Measurements from ENCODE around the gene TADA3.
"Not testable (repeated sequence)": the region's sequence is repeated elsewhere in the genome, so short reads cannot be mapped to it uniquely, and the experiment has no call there.

Gene TADA3

DNA sequence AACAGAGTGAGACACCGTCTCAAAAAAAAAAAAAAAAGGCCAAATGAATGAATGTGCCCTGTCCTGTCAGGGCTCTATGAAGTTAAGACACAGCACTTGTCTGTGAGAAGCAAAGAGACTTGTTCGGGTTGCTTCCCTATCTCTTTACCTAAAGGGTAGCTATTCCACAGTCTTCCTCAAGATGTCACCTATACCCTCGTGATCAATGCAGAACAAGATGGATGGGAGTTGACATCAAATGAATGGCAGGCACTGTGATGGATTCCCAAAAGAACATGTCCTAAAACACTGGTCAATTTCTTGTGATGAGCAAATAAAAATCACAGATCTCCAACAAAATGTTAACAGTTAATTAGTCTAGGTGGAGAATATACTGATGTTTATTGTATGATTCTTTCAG lies 9.5 kb downstream of the TADA3 start:
- DNase-seq: no peak

DNA sequence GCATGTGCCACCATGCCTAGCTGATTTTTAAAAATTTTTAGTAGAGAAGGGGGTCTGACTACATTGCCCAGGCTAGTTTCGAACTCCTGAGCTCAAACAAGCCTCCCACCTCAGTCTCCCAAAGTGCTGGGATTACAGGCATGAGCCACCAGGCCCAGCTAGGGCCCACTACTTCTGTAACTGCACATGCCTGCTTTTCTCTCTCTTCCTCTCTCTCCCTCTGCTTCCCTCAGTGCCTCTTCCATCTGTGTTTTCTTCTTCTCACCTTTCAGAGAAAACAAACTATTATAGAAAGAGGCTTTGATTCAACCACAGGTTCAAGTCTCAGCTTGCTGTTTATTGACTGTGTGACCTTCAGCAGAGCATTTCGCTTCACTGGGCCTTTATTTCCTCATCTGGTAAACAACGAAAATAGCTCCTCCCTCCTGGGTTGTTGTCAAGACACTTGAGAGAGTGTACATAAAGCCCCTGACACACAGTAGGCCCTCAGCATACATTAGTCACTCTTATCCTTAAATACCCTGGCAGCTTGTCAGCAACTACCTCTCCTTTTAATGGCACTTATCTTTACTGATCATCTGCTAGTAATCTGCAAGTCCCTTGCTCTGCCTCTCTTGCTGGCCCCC lies 10.2 kb downstream of the TADA3 start:
- no peak for DNase-seq

DNA sequence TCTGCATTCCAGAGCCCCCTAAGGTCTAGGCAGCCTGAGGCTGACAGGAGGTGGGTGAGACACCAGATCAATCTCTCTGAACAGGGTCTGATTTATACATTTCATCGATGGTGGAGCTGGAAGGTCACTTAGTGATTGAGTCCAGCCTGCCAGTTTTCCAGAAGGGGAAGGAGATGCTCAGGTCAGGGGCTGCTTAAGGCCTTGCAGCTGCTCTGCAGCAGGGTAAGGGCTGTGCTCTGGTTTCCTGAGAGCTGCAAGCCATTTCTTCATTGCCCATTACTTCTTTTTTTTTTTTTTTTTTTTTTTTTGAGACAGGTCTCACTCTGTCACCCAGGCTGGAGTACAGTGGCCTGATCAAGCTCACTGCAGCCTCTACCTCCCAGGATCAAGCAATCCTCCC lies 10.7 kb downstream of the TADA3 start:
- no peak for DNase-seq

DNA sequence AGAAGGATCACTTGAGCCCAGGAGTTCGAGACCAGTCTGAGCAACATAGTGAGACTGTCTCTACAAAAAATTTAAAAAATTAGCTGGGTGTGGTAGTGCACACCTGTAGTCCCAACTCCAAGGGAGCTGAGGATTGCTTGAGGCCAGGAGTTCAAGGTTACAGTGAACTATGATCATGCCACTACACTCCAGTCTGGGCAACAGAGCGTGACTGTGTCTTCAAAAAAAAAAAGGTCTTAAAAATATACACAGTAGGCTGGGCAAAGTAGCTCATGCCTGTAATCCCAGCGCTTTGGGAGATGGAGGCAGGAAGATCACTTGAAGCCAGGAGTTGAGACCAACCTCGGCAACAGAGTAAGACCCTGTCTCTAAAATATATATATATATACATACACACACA lies 11.4 kb downstream of the TADA3 start:
- DNase-seq: no peak

DNA sequence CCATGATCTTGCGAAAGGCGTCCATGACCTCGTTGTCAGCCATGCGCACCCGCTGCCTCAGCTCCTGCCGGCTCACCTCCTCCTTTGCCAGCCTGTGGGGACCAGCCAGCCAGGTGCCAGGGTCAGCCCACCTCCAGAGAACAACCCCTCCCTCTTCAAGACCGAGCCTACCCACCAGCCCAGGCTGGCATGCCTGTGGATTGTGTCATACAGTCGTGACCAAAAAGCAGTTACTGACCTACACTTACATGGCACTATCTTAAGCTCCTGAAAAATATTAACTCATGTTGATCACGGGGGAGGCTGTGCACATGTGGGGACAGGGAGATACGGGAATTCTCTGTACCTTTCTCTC lies 11.8 kb downstream of the TADA3 start:
- no peak for DNase-seq

DNA sequence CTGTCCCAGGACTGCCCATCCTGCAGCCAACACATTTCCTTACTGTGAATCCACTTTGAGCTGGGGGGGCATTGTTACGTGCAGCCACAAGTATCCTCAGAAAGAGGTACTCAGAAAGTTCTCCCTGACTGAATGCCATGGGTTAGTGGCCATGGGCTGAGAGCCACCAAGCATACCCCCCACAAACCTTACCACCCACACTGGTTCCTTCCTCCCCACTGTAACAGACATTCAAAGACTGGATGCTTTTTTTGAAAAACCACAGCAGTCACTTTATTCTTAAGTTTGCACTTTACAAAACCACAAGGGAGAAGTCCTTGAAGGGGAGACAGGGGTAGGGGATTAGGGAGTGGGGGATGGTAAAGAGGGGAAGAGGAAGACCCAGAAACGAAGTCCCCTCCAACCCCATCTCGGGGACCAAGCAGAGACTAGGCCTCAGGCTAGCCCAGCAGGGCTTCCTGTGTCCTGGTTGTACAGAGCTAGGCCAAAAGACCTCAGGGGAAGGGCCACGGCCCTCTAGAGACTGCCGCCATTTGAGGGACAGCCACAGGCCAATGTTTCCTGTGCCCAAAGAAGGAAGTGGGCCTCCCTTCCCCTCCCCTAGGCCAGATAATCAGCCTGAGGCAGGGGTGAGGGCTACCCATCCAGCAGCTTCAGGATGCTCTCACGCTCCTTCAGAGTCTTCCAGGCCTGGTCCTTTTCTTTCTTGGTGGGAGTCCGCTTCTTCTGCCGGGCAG lies 12.4 kb downstream of the TADA3 start:
- no peak for DNase-seq

DNA sequence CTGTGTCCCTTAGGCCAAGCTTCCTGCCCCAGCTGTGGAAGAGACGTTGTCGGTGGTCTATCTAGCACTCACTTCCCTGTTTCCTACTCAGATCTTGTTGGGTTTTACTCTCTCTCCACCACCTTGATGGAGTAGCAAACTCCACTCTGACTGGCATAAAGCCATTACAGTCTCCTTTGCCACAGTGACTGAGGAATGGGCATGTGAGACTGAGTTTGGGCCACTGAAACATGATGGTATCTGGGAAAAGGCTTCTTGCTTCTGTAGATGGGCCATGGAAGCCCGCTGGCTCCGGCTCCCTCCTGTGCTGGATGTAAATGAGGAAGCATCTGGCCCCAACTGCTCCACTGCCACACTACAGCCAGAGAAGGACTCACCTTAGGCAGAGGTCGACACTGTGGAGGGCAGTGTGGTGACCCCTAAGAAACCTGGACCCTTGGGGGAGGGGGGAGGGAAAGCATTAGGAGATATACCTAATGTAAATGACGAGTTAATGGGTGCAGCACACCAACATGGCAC lies 13.1 kb downstream of the TADA3 start:
- no peak for DNase-seq

DNA sequence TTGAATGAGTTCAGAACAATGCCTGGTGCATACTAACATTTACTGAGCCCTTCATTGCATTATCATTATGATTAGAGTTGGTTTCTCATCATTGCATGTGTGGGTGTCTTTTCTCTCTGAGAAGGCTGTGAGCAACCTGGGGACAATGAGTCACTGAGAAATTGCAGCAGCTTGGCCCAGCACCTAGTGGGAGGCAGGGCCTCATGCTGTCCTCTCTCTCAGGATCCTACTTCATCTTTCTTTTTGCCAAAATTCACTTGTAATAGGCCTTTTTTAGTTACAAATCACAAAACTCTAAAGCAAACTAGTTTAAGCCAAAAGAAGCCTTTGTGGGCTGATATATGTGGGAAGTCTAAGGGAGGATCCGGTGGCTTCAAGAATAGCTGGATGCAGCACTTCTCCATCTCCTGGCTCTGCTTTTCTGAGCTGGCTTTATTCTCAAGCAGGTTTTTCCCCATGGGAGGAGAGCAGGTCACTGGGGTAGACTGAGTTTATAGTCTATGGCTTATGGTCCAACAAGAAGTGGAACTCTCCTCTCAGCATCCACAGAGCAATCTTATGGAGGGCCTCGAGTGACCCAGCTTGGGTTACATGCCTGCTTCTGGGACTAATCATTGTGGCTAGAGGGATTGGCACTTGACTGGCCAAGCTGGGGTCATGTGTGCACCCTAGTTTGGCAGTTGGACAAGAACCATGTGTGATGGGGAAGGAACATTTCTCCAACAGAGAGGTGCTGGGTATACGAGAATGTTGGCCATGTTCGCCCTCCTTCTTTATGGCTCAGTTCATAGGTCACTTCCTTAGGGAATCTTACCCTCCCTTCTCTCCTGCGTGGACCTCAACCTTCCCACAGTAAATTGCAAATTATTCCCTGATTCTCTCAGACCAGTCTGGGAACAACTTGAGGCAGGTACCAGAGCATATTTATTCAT lies 13.9 kb downstream of the TADA3 start:
- no peak for DNase-seq

DNA sequence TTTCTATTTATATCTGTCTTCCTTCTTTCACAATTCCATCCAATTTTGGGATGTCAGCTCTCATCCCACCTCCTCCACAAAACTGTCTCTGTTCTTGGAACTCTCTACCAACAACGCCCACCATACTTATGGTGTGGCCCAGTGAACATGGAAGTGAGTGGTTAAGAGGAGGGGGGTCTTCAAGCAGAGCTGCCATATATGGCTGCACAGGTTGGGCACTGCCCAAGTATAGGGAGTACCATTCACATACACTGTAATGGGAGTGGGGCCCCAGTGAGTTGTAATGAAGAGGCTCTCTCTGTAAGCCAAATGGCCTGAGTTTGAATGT lies 14.6 kb downstream of the TADA3 start:
- no peak for DNase-seq

DNA sequence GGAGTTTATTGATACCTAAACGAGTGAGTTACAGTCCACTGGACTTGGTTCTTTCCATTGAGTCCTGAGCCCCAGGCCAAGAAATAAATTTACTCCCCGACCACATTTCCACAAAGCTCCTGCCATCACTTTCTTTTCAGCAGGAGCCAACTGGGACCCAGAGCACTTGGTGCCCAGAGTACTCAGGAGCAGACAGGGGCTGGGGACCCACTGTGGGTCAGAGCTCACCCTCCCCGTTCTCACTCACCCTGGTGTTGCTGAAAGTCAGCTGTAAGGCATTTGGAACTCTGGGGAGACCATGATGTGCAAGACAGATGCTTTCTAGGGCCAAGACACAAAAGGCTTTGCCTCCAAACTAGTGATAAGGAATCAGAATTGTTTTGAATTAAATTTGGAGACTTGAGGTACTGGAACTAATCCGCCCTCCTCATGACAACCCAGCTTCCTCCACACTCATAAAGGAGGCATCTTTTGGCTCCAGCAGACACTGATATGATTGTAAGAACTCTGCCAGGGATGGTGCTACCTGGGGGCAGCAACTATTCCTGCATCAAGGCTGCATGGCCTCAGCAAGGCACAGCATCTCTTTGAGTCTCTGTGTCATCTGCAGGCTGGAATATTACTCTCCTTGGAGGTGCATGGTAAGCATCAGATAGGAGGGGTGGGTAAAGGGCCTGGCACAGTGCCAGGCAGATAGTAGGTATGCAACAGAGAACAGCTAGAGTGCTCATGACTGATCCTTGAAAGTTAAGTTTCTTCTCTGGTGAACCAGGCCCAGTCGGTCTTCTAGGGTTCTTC lies 15.2 kb downstream of the TADA3 start:
- DNase-seq: no peak

DNA sequence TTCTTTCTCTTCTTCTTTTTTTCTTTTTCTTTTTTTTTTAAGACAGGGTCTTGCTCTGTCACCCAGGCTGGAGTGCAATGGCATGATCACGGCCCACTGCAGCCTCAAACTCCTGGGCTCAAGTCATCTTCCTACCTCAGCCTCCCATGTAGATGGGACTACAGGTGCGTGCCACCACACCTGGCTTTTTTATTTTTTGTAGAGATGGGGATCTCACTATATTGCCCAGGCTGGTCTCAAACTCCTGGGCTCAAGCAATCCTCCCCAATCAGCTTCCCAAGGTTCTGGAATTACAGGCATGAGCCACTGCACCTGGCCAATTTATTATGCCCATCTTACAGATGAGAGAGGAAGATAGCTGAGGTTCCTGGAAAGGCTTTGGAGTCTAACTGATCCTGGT lies 21.3 kb downstream of the TADA3 start:
- DNase-seq: not testable (repeated sequence)

DNA sequence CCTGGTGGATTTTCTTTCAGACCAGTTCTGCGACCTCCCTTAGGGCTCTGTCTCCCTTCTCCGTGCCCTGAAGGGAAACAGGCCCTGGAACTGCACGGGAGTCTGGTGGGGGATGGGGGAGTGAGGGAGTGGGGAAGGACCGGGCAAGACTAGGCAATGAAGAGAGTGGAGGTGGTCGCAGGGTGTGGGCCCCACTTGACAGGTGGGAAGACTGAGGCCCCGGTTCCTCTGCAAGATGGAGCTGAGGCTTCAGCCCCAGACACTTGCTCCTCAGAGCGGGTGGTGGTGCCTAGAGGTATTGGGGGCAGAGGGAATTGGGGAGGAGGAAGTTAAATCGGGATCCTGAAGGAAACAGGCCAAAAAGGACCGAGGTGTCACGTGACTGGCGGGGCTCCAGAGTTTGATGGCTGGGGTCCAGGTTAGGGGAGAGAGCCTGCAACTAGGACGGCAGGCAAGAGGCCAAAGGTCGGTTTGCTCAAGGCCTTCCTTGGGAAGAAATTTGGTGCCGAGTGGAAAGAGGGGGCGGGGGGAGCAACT lies 21.9 kb downstream of the TADA3 start:
- DNase-seq: no peak

DNA sequence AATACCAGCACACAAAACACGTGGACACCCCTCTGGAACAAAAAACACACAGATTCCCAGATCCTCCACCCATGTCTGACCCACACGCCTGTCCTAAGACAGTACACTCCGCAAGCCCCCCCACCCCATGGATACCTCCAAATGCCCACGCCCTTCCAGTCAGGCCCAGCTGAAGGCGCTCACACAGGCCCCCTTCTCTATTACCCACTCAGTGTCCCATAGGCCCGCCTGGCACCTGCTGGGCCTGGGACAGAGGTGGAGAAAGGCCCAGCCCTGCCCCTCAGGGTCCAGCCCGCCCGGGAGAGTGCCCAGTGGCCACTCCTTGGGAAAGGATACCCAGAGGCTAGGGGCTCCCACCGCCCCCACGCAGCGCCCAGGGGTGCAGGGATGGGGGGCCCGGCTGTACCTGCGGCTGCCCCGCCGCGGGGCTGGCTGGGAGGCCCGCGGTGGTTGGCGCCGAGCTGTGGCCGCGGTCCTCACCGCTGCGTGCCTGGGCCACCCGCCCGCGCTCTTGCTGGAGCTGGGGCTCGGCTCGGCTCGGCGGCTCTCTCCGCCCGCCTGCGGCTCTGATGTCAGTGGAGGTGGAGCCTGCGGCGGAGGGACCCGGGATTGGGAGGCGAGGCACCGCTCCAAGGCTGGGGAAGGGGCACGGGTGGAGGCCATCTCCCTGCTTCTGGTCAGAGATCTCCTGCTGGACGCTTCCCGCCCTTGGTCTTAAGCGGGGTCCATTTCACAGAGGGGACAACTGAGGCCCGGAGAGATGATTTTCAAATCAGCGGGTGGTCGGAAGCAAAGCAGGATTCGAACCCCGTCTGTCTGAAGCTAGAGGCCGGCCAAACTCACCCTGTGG lies 22.6 kb downstream of the TADA3 start, which contains the start of gene CAMK1:
Gene CAMK1, minus strand, starts transcription at position 522 of the 850 bp plus-strand sequence. CDS start 2,198 bp downstream, outside the sequence.
- no peak for DNase-seq

DNA sequence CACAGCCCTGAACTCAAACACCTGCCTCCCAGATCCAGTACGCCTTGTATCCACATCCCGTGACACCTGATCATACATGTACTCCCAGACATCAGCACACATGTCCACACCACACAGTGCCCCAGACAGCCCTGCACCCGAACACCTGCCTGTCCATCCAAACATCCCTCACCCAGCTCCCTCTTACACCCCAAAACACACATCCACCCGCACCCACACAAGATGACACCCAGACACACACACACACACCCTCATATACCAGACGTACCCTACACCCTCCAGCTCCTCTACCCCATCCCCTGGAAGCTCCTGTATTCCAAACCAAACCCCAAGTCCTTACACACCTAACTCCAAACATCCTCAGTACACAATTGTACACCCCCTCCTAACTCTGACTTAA lies 23.3 kb downstream of the TADA3 start:
- DNase-seq: no peak

DNA sequence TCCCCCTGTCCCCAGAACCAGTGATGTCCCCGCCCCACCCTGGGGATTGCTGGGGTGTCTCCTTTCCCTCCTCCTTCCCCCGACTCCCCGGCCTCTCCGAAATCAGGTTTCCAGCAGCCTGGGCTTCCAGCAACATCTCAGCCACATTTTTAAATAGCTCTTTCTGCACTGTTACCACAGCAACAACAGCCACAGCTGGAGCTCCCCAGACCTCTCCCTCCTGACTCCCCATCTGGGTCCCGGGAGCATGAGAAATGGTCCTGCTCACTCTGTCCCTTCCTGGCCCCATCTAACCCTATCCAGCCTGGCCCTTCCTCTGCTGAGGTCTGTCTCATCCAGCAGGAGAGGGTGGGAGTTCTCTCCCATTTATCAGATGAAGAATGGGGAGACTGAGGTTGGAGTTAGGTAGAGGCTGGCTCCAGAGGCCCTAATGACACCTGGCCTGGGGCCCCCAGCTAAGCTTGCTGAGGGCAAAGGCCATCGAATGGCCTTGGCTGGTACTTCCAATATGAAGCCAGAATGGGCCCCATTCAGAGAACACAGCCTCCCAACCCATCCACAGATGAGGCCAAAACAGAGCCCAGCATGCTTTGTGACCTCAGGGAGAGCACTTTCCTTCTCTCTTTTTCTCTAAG lies 24.0 kb downstream of the TADA3 start:
- DNase-seq: no peak

DNA sequence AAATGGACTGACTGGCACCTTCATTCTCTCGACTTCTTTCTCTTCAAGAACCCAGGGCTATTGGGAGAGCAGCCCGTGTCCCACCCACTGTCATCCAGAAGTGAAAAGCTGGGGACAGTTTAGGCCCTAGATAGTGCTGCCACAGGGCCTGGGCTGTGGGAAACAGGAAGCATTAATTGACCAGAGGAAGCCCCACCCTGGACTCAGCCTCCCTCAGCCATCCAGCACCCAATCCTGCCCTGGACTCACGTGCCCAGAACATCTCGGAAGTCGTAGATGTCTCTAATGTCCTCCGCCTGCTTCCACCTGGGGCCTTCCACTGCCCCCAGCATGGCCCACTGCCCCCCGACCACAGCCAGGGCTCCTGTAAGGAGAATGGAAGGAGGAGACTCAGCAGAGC lies 24.9 kb downstream of the TADA3 start:
- no peak for DNase-seq

DNA sequence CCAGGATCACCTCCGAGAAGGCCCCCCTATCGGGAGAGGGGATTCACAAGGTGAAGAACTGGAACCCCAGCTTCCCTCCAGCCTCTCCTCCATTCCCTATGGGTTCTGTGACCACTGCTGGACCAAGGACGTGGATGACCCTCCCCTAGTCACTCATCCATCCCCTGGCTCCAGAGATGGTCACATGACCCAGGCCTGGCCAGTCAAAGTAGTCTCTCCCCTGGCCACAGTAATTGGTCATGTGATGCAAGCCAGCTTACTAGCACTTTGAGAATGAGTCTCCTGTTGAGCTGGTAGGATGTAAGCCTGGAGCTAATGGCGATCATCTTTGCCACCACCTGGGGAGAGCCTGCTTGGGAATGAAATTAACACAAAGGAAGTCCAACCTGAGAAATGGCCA lies 26.4 kb downstream of the TADA3 start:
- no peak for DNase-seq

DNA sequence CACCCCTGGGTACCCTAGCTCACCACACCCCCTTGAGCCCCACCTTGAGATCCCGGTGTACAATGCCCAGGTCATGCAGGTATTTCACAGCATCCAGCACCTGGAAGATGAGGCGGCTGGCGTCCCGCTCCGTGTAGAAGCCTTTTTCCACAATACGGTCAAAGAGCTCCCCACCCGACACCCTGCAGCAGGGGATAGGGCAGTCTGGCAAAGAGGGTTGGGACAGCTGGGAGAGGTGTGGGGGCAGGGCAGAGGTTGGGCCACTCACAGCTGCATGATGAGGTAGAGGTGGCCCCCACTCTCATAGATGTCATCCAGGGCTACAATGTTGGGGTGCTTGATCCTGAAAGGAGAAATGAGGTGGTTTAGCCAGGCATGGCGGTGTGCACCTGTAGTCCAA lies 29.4 kb downstream of the TADA3 start:
- DNase-seq: no peak

DNA sequence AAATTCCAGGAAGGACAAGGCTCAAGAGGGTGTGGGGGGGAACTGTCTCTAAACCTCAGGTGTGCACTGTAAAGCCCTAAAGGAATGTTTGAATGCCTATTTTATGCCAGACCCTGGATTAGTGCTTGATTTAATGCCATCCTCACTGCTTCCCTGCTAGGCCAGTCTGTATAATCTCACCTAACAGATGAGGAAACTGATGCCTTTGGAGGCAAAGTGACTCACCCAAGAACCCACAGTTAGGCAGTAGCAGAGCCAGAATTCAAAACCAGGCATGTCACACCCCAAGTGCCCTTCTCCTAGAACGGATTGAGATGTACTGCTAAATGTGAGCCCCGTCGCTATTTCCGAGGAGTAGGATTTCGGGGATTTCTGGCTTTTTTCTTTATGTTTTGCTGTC lies 30.4 kb downstream of the TADA3 start:
- no peak for DNase-seq

DNA sequence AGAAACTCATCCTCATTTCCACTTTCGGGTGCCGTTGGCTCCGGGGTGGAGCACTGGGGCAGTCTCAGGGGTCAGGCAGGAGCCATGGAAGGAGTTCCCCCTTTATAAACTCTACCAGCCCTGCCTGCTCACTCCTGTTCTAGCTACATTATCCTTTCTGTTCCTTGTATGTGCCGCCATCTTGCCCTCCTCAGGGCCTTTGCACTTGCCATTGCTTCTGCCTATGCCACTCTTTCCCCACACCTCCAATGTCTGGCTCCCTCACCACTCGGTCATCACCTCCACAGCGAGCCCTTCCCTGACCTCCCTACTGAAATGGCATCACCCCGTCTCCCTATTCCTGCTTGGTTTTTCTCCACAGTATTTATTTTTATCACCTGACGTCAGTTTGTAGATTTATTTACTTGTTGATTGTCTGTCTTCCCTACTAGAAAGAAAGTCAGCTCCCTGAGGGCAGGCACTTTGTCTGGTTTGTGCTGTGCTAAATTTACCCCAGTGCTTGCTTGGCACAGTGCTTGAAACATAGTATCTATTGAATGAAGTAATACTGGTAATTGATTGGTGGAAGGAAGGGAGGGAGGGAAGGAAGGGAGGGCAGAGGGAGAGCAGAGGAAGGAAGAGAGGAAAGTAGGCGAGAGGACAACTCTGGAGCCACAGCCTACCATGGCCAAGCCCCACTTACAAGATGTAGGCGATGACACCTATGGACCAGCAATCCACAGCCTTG lies 31.3 kb downstream of the TADA3 start:
- DNase-seq: no peak
